HEK293T (cell line): ENCODE data around the gene P3H3.
A peak's percentile ranks its signal among the peaks of the same experiment; 100 is the strongest.

Source experiments
- CTCF ChIA-PET: fragments of 350-600 bp; formaldehyde crosslinking; extraction: SDS; loops from one replicate; lab custom pipeline; 2021; ENCODE audit warnings: antibody characterized with exemption, inconsistent platforms; lab: Yijun Ruan, JAX
- POLR2A ChIA-PET: fragments of 350-600 bp; formaldehyde crosslinking; extraction: SDS; loops from one replicate; lab custom pipeline; 2020; ENCODE audit warnings: antibody characterized with exemption, inconsistent platforms; lab: Yijun Ruan, JAX
- DNase-seq: peaks from one replicate; pipeline ENCODE4 v3.0.0; 2012; ENCODE audit warnings: mixed read lengths; ENCODE audit errors: extremely low spot score
- ARNT ChIP-seq: fragments of 450-650 bp; IDR thresholded peaks from 2 replicates; pipeline ENCODE4 v1.6.1; 2017; ENCODE audit warnings: mild to moderate bottlenecking
- BHLHE40 ChIP-seq: fragments of 450-650 bp; IDR thresholded peaks from 2 replicates; pipeline ENCODE4 v1.6.1; 2016; ENCODE audit warnings: mild to moderate bottlenecking, moderate library complexity, borderline replicate concordance
- CTBP1 ChIP-seq: fragments of 450-650 bp; IDR thresholded peaks from 2 replicates; pipeline ENCODE4 v1.6.1; 2016; ENCODE audit warnings: borderline replicate concordance
- ELF4 ChIP-seq: fragments of 450-650 bp; IDR thresholded peaks from 2 replicates; pipeline ENCODE4 v1.6.1; 2017; ENCODE audit warnings: antibody characterized with exemption
- FOXA1 ChIP-seq: fragments of 450-650 bp; IDR thresholded peaks from 2 replicates; pipeline ENCODE4 v1.6.1; 2016; ENCODE audit warnings: mild to moderate bottlenecking
- FOXK2 ChIP-seq: fragments of 450-650 bp; IDR thresholded peaks from 2 replicates; pipeline ENCODE4 v1.6.1; 2016; ENCODE audit warnings: mild to moderate bottlenecking
- FOXM1 ChIP-seq: fragments of 450-650 bp; IDR thresholded peaks from 2 replicates; pipeline ENCODE4 v1.6.1; 2017; ENCODE audit warnings: mild to moderate bottlenecking, borderline replicate concordance
- HDGF ChIP-seq: fragments of 450-650 bp; IDR thresholded peaks from 2 replicates; pipeline ENCODE4 v1.6.1; 2017; ENCODE audit warnings: antibody characterized with exemption, borderline replicate concordance
- L3MBTL2 ChIP-seq: fragments of 450-650 bp; conservative IDR thresholded peaks from 2 replicates; pipeline ENCODE4 v1.6.1; 2016; ENCODE audit warnings: mild to moderate bottlenecking
- LEF1 ChIP-seq: fragments of 450-650 bp; IDR thresholded peaks from 2 replicates; pipeline ENCODE4 v1.6.1; 2017; ENCODE audit warnings: mild to moderate bottlenecking, borderline replicate concordance
- NFRKB ChIP-seq: fragments of 450-650 bp; IDR thresholded peaks from 2 replicates; pipeline ENCODE4 v1.6.1; 2016; ENCODE audit warnings: mild to moderate bottlenecking, moderate library complexity
- PKNOX1 ChIP-seq: fragments of 450-650 bp; IDR thresholded peaks from 2 replicates; pipeline ENCODE4 v1.6.1; 2016
- SP1 ChIP-seq: fragments of 450-650 bp; IDR thresholded peaks from 2 replicates; pipeline ENCODE4 v1.6.1; 2017
- SUZ12 ChIP-seq: fragments of 450-650 bp; IDR thresholded peaks from 2 replicates; pipeline ENCODE4 v1.6.1; 2016; ENCODE audit warnings: mild to moderate bottlenecking
- TARDBP ChIP-seq: fragments of 450-650 bp; IDR thresholded peaks from 2 replicates; pipeline ENCODE4 v1.6.1; 2016
- ZNF384 ChIP-seq: fragments of 450-650 bp; IDR thresholded peaks from 2 replicates; pipeline ENCODE4 v1.6.1; 2016

The P3H3 gene

GRCh38 chr12:6818222-6818621 lies 10.0 kb upstream of the P3H3 start:
- POLR2A ChIA-PET: interaction anchor here (1.0 kb wide), 1 partner anchor 95 kb away, joined by 3 read pairs; the partner anchor contains the start of gene COPS7A
- CTCF ChIA-PET: no interaction called here
- TF ChIP-seq FOXK2: no peak
- no peak for TF ChIP-seq ARNT
- DNase-seq: no peak

- POLR2A ChIA-PET: interaction anchor here (1.0 kb wide), 1 partner anchor 95 kb away, joined by 3 read pairs; the partner anchor contains the start of gene COPS7A
- no peak for DNase-seq
- CTCF ChIA-PET: no interaction called here
- no peak for TF ChIP-seq FOXK2
- TF ChIP-seq ZNF384: no peak
- no peak for TF ChIP-seq SP1
- no peak for TF ChIP-seq HDGF
- TF ChIP-seq PKNOX1: no peak
- TF ChIP-seq FOXM1: no peak
- TF ChIP-seq ELF4: no peak
- TF ChIP-seq ARNT: no peak
- no peak for TF ChIP-seq NFRKB
- TF ChIP-seq SUZ12: no peak
- TF ChIP-seq TARDBP: no peak
Observed at GRCh38 chr12:6818645-6819044, 9.6 kb upstream of the P3H3 start.

- POLR2A ChIA-PET: interaction anchor here (2.7 kb wide), 1 partner anchor 130 kb away, joined by 9 read pairs; the partner anchor contains the start of gene ZNF384
- CTCF ChIA-PET: no interaction called here
Observed at GRCh38 chr12:6819106-6820030, 8.8 kb upstream of the P3H3 start.

GRCh38 chr12:6820166-6820565 lies 8.0 kb upstream of the P3H3 start:
- CTCF ChIA-PET: interaction anchor here (1.0 kb wide), 1 partner anchor 67 kb away, joined by 3 read pairs; the partner anchor contains the start of gene MLF2
- no peak for TF ChIP-seq NFRKB
- TF ChIP-seq CTBP1: no peak
- TF ChIP-seq TARDBP: no peak
- no peak for TF ChIP-seq HDGF
- no peak for TF ChIP-seq FOXK2
- no peak for TF ChIP-seq L3MBTL2
- no peak for TF ChIP-seq PKNOX1
- no peak for TF ChIP-seq LEF1
- POLR2A ChIA-PET: interaction anchor here (1.8 to 5.7 kb wide), 3 partner anchors 52 to 131 kb away, joined by 9 to 46 read pairs (median 9); partner anchors contain the start of genes COPS7A, PTMS and ZNF384
- no peak for DNase-seq

More at GRCh38 chr12:6819106-6820030, 8.8 kb upstream of the P3H3 start:
- TF ChIP-seq SUZ12: no peak
- TF ChIP-seq FOXA1: no peak
- TF ChIP-seq FOXM1: no peak
- no peak for DNase-seq

GRCh38 chr12:6821591-6822425 lies 6.4 kb upstream of the P3H3 start, which contains the start of gene GPR162:
GPR162 (plus strand) TSS chr12:6821821; CDS start chr12:6823899, 2,078 bp downstream.
- ChIA-PET POLR2A (interaction anchor here (0.9 to 5.7 kb wide), 17 partner anchors 8 to 133 kb away, joined by 3 to 73 read pairs (median 3); partner anchors contain the start of genes CD4, CDCA3, COPS7A and LAG3), CTCF (interaction anchor here (0.6 to 2.1 kb wide), 8 partner anchors 14 to 206 kb away, joined by 3 to 15 read pairs (median 6); partner anchors contain the start of genes COPS7A and MLF2)
- TF ChIP-seq SUZ12: no peak
- no peak for TF ChIP-seq FOXM1
- no peak for TF ChIP-seq CTBP1
- no peak for TF ChIP-seq L3MBTL2
- no peak for TF ChIP-seq NFRKB
- no peak for TF ChIP-seq ZNF384
- no peak for TF ChIP-seq PKNOX1
- no peak for TF ChIP-seq ELF4
- TF ChIP-seq FOXK2: no peak
- no peak for TF ChIP-seq HDGF
- TF ChIP-seq BHLHE40: no peak
- DNase-seq: peak; percentile 66
